SHP77 treated with DMSO at 0.1 percent for 48 hours (cell line): ENCODE measurements around the gene PPP1R3A.

Source experiments
- DNase-seq: peaks from one replicate; lab custom pipeline; 2025; lab: John Stamatoyannopoulos, UW

PPP1R3A gene

GRCh38 chr7:113878394-113878992 is 40.3 kb downstream of the PPP1R3A start:
- no peak for DNase-seq

- DNase-seq: no peak
These were observed 43.6 kb downstream of the PPP1R3A start for GRCh38 chr7:113875224-113875623.

- no peak for DNase-seq
These were observed 45.2 kb downstream of the PPP1R3A start for GRCh38 chr7:113873554-113874151.

- DNase-seq: no peak
These were observed 45.8 kb downstream of the PPP1R3A start for GRCh38 chr7:113872981-113873380.

GRCh38 chr7:113867325-113867724 is 51.5 kb downstream of the PPP1R3A start:
- no peak for DNase-seq

GRCh38 chr7:113856010-113856409 is 62.8 kb downstream of the PPP1R3A start:
- no peak for DNase-seq

- no peak for DNase-seq
These were observed 77.9 kb downstream of the PPP1R3A start for GRCh38 chr7:113840954-113841353.

- no peak for DNase-seq
These were observed 83.4 kb downstream of the PPP1R3A start for GRCh38 chr7:113835367-113835766.

- DNase-seq: no peak
These were observed 86.5 kb downstream of the PPP1R3A start for GRCh38 chr7:113832196-113832745.

GRCh38 chr7:113831556-113831955 is 87.3 kb downstream of the PPP1R3A start:
- DNase-seq: no peak

GRCh38 chr7:113828581-113828980 is 90.2 kb downstream of the PPP1R3A start:
- DNase-seq: no peak
